ENCODE results near the gene PPIE.
"Not testable (repeated sequence)": the region's sequence is repeated elsewhere in the genome, so short reads cannot be mapped to it uniquely, and the experiment has no call there.

PPIE gene

GRCh38 chr1:39786303-39787107, 47.8 kb downstream of the PPIE start:
- H3K36me3 ChIP-seq (ENCODE audit: insufficient read depth, low read length); H3K27ac ChIP-seq (ENCODE audit: low read length); H3K4me2 ChIP-seq (ENCODE audit: insufficient read depth, low read length); ATAC-seq (ENCODE audit: insufficient read depth, low read depth); H3K9ac ChIP-seq (ENCODE audit: low read depth, low read length); DNase-seq; H4K20me1 ChIP-seq (ENCODE audit: insufficient read depth, low read length); H3K4me1 ChIP-seq (ENCODE audit: insufficient read depth, low read length); H3K4me3 ChIP-seq (ENCODE audit: low read depth in 1 of 2, low read length in 2 of 2); H3K27me3 ChIP-seq (ENCODE audit: insufficient read depth, low read length, poor library complexity); H3K9me3 ChIP-seq (ENCODE audit: insufficient read depth, low read length, severe bottlenecking); H2AFZ ChIP-seq (ENCODE audit: low read depth, low read length); H3K79me2 ChIP-seq (ENCODE audit: insufficient read depth, low read length): not testable (repeated sequence)

- H3K27ac ChIP-seq (ENCODE audit: low read length); H3K36me3 ChIP-seq (ENCODE audit: insufficient read depth, low read length); H2AFZ ChIP-seq (ENCODE audit: low read depth, low read length); H3K9ac ChIP-seq (ENCODE audit: low read depth, low read length); H3K4me1 ChIP-seq (ENCODE audit: insufficient read depth, low read length); DNase-seq; H3K27me3 ChIP-seq (ENCODE audit: insufficient read depth, low read length, poor library complexity); ATAC-seq (ENCODE audit: insufficient read depth, low read depth); H3K9me3 ChIP-seq (ENCODE audit: insufficient read depth, low read length, severe bottlenecking); H3K4me3 ChIP-seq (ENCODE audit: low read depth in 1 of 2, low read length in 2 of 2); H3K79me2 ChIP-seq (ENCODE audit: insufficient read depth, low read length); H4K20me1 ChIP-seq (ENCODE audit: insufficient read depth, low read length); H3K4me2 ChIP-seq (ENCODE audit: insufficient read depth, low read length): not testable (repeated sequence)
Observed at GRCh38 chr1:39787108-39787375, 48.4 kb downstream of the PPIE start.

- Histone ChIP-seq H3K9ac (ENCODE audit: low read depth, low read length) (no peak overlapping the region), H3K4me3 (ENCODE audit: low read depth in 1 of 2, low read length in 2 of 2) (no peak overlapping the region), H3K4me2 (ENCODE audit: insufficient read depth, low read length) (no peak overlapping the region), H2AFZ (ENCODE audit: low read depth, low read length) (no peak overlapping the region), H3K36me3 (ENCODE audit: insufficient read depth, low read length) (no peaks in the 10 kb centered on the region), H3K79me2 (ENCODE audit: insufficient read depth, low read length) (no peaks in the 10 kb centered on the region), H4K20me1 (ENCODE audit: insufficient read depth, low read length) (no peaks in the 10 kb centered on the region), H3K27me3 (ENCODE audit: insufficient read depth, low read length, poor library complexity) (no peaks in the 10 kb centered on the region), H3K4me1 (ENCODE audit: insufficient read depth, low read length) (no peaks in the 10 kb centered on the region), H3K27ac (ENCODE audit: low read length) (no peak overlapping the region), H3K9me3 (ENCODE audit: insufficient read depth, low read length, severe bottlenecking) (no peaks in the 10 kb centered on the region)
- TF ChIP-seq CTCF (IDR thresholded peaks at IDR 0.05; ENCODE audit: borderline replicate concordance, extremely low read depth, low read length, poor library complexity, severe bottlenecking) (no peak), EZH2 (IDR thresholded peaks at IDR 0.05; ENCODE audit: borderline replicate concordance, low read depth, low read length, severe bottlenecking) (no peak)
- no peak for ATAC-seq (ENCODE audit: insufficient read depth, low read depth)
- DNase-seq = no peak
Observed at GRCh38 chr1:39787468-39787867, 48.8 kb downstream of the PPIE start.

- H4K20me1 ChIP-seq (ENCODE audit: insufficient read depth, low read length); H3K79me2 ChIP-seq (ENCODE audit: insufficient read depth, low read length); H2AFZ ChIP-seq (ENCODE audit: low read depth, low read length); H3K9ac ChIP-seq (ENCODE audit: low read depth, low read length); H3K4me2 ChIP-seq (ENCODE audit: insufficient read depth, low read length); H3K9me3 ChIP-seq (ENCODE audit: insufficient read depth, low read length, severe bottlenecking); H3K4me3 ChIP-seq (ENCODE audit: low read depth in 1 of 2, low read length in 2 of 2); ATAC-seq (ENCODE audit: insufficient read depth, low read depth); DNase-seq; H3K27ac ChIP-seq (ENCODE audit: low read length); H3K4me1 ChIP-seq (ENCODE audit: insufficient read depth, low read length); H3K27me3 ChIP-seq (ENCODE audit: insufficient read depth, low read length, poor library complexity); H3K36me3 ChIP-seq (ENCODE audit: insufficient read depth, low read length): not testable (repeated sequence)
Observed at GRCh38 chr1:39787964-39788363, 49.3 kb downstream of the PPIE start.

GRCh38 chr1:39788426-39788757, 49.7 kb downstream of the PPIE start:
- TF ChIP-seq EZH2 (IDR thresholded peaks at IDR 0.05; ENCODE audit: borderline replicate concordance, low read depth, low read length, severe bottlenecking) (no peak), CTCF (IDR thresholded peaks at IDR 0.05; ENCODE audit: borderline replicate concordance, extremely low read depth, low read length, poor library complexity, severe bottlenecking) (no peak)
- DNase-seq (no peak), ATAC-seq (ENCODE audit: insufficient read depth, low read depth) (no peak)
- Histone ChIP-seq H3K4me2 (ENCODE audit: insufficient read depth, low read length) (no peak overlapping the region), H3K27ac (ENCODE audit: low read length) (no peak overlapping the region), H4K20me1 (ENCODE audit: insufficient read depth, low read length) (no peaks in the 10 kb centered on the region), H3K9ac (ENCODE audit: low read depth, low read length) (no peak overlapping the region), H3K4me3 (ENCODE audit: low read depth in 1 of 2, low read length in 2 of 2) (no peak overlapping the region), H3K9me3 (ENCODE audit: insufficient read depth, low read length, severe bottlenecking) (no peaks in the 10 kb centered on the region), H2AFZ (ENCODE audit: low read depth, low read length) (no peak overlapping the region), H3K79me2 (ENCODE audit: insufficient read depth, low read length) (no peaks in the 10 kb centered on the region), H3K27me3 (ENCODE audit: insufficient read depth, low read length, poor library complexity) (no peaks in the 10 kb centered on the region), H3K36me3 (ENCODE audit: insufficient read depth, low read length) (no peaks in the 10 kb centered on the region), H3K4me1 (ENCODE audit: insufficient read depth, low read length) (no peaks in the 10 kb centered on the region)
